GM19023 (cell line): ENCODE measurements around the gene MEX3A.

Source experiments
- ATAC-seq: cut with Tn5 transposase; IDR thresholded peaks from one replicate; pipeline ENCODE4 v1.9.1; 2021; ENCODE audit warnings: mild to moderate bottlenecking, moderate library complexity; ENCODE audit not compliant: unreplicated experiment

MEX3A gene

GRCh38 chr1:156104065-156104810, 22.0 kb upstream of the MEX3A start:
- no peak for ATAC-seq

DNA sequence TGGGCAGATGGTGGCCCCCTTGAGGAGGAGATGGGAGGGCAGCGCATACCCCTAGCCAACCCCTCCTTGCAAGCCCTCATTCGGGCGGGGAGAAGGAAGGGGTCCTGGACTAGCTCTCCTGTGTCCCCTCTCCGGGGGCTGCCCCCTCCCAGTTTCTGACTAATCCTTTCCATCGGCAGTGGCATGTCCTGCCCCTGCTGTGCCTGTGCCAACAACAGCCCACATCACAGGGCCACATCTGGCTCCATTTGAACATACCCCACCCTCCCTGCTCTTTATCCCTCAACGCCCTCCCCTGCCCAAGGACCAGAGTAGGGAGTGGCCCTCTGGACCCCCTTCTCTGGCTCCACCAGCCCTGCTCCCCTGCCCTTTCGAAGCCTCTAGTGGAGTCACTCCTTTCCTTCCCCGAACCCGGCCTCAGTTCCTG, 21.3 kb upstream of the MEX3A start:
- ATAC-seq = no peak

DNA sequence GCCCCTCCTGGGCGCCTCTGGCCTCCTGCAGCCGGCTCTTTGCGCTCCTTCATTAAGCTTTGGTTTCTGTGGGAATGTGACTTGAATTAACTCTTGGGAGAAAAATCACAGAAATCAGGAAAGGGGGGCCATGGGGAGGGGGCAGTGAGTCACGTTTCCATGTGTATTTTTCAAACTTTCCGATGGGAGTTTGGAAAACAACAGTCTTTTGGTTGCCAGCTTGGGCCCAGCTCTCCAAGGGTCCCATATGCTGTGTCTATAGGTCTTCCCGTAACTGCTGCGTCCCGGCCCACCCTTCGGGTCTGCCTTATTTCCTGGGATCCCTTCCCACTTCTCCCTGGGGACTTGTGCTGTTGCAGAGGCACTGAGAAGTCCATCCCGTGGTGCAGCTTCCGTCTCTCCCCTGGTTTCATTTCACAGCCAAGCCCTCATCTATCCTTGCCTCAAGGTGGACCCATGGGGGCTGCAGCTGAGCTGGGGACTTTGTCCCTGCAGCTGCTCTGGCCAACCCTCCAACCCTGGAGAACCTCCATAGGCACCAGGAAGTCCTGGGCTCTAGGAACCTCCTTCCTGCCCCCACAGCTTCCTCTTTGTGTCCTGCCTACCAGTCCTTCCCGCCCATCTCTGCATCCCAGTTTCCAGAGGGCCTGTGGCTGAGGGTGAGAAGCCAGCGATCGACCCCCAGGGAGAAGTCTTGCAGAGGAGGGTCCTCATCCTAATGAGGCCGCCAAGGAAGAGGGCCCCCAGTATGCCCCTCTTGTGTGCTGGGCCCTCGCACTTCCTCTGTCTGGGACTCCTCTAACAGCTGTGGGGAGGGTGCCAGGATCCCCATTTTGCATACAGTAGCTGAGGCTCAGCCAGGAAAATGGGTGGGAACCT, 20.6 kb upstream of the MEX3A start:
- ATAC-seq = no peak

DNA sequence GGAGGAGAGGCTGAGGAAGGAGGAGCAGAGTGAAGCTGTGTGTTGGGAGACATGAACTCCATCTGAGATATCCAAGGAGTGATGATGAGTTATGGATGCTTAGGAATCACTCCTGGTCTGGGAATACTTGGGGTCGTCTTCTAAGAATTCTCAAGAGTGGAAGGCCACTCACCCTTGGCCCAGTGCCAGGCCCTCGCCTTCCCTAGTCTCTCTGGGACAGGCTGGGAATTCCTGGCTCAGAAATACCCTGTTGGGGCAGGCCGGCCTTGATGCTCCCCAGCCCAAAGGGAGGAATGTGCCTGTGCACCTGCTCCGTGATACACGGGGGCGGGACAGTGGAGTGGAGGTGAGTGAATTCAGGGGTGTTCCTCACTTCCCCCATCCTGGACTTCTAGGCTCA, 19.6 kb upstream of the MEX3A start:
- no peak for ATAC-seq

GRCh38 chr1:156100205-156100995, 18.1 kb upstream of the MEX3A start:
- no peak for ATAC-seq

- ATAC-seq = no peak
Observed at GRCh38 chr1:156099282-156099681, 17.0 kb upstream of the MEX3A start.

- no peak for ATAC-seq
Observed at GRCh38 chr1:156098784-156099183, 16.5 kb upstream of the MEX3A start.

DNA sequence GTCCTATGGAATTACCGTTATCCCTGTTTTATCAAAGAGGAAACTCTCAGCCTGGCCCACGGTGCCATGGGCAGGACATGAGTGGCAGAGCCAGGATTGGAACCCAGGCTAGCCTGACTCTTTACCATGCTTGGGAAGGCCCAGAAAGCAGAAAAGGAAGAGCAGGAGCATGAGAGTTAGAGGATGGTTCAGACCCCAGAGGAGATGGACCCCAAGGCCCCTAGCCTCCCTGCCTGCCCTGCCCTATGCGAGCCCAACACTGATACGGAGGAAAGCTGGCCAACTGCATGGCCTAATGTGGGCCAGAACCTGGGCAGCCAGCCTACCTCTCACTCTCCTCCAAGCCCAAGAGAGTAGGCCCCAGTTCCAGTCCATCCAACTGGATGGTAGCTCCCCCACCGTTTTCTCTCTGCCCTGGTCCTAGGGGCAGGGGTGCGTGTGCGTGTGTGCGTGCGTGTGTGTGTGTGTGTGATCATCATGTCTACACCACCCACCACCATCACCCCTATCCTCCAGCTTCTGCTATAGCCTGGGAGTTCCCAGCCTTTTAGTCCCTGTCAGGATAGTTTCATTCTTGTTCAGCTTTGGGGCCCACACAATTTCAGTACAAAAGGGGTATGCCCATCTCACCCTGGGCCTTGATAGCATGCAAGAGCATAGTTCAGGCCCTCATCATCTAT, 15.4 kb upstream of the MEX3A start:
- ATAC-seq = no peak

DNA sequence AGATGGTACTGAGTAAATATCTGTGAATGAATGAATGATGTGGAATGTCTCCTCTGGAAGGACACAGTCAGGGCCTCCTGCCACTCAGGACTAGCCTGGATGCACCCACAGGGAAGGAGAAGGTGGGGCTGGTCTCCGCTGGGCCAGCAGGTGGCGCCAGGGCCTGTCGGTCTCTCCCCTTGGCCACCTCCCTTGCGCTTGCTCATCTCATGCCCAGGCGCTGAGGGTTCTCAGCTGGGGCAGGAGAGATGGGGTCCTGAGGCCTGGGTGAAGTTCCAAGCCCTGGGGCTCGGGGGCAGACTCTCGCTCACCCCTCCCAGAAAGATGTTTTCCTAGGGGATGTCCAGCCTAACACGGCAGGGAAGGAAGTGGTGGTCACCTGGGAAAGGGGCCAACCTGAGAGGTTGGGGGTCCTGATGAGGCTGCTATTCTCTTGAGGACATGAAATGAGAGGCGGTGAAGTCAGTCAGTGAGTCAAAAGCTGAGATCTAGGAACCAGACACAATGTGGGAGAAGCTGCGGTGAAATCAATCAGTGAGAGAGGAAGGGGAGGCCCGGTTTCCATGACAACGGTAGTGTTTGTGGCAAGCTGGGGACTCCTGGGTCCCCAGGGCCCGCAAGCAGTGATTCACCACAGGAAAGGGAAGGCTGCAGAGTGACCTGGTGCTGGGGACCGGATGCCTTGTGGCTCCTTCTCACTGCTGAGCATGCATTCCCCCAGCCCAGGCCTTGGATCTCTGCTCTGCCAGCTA, 14.6 kb upstream of the MEX3A start:
- ATAC-seq = peak; percentile 64

DNA sequence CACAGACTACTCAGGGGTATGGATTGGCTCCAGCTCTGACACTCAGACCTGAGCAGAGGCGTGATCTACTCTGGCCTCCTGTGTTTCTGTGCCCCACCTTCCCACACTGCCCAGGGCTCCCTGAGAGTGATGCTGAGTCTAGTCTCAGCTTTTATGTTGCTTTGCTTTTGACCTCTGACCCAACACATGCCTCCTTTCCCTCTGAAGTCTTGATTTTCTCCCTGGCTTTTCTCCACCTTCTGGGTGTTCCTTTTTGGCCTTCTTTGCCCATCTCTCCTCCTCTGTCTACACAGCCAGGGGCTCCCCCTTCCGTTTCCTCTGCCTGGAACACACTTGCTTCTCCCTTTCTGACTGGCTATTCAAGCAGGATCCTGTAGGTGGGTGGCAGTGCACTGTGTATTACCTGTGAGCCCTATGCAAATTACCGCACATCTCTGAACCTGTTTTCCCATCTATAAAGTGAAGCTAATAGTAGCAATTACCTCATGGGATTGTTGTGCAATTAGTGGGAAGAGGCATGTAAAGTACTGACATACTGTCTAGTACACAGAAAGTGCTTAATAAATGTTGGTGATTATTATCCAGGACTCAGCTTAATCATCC, 13.7 kb upstream of the MEX3A start:
- ATAC-seq = no peak

GRCh38 chr1:156091610-156092009, 9.3 kb upstream of the MEX3A start:
- no peak for ATAC-seq

DNA sequence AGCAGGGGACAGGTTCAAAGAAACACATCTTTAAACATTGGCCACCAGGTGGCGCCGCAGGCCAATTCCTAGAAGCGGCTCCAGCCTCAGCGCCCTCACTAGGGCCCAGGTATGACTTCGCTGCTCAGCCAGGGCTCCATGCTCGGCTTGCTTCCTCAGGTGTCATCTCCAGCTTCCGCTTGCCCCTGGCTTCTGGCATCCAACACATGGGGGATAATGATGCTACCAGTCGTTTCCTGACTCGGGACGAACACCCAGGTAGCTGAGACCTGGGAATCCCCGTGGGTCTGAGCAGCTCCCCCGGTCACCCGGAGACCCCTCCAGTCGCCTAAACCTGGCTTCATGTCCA, 8.5 kb upstream of the MEX3A start:
- ATAC-seq = peak; percentile 64

DNA sequence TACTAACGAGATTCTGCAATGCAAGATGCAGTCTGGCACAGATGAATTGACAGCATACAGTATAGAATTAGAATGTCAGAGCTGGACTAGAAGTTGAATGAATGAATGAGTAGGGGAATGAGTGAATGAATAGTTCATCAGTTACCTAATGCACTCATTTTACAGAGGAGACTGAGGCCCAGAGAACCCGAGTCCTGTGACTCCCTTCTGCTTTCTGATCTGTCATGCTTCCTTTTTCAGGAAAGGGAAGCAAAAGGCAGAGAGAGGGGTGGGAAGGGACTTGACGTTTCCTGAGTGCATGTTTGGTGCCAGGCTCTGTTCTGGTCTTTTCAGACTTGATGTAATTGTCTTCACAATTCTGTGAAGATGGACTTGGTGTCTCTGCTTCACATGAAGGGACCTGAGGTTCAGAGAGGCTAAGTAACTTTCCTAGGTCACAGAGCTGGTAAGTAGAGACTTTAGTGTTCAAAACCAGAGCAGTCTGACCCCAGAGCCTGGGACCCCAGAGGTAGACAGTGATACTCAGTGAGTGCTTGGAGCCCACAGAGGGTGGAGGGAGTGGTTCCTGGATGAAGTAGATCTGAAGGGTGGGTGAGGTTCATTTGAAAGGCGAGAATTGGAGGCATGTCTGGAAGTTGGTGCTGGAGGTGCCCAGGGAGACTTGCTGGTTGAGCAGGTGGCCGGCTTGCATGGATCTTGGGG, 8.0 kb upstream of the MEX3A start:
- no peak for ATAC-seq

- ATAC-seq = no peak
Observed at GRCh38 chr1:156089704-156090103, 7.4 kb upstream of the MEX3A start.

DNA sequence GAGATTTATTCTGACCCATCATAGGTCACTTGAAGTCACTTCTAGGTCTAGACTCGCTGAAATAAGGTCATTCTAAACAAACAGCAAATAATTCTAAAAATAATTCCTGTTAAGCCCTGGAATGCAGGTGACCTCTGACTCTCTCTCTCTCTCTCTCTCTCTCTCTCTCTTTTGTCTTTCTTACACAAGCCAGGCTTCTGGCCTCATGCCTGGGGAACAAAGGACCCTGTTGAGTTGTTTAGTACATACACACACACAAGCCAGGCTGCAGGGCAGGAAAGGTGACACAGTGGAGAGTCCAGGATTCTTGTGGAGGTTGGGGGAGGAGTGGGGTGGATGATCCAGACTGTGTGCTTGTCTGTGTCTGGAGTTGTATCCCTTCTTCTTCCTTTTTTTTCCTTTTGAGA, 4.0 kb upstream of the MEX3A start:
- ATAC-seq = no peak

GRCh38 chr1:156083800-156084790, 1.8 kb upstream of the MEX3A start:
- ATAC-seq = no peak

- no peak for ATAC-seq
Observed at GRCh38 chr1:156081917-156082308, 352 bp downstream of the MEX3A start.
